ENCODE results near the gene NCL. TPM values are rescaled to one million over a fixed set of nuclear protein-coding genes. Genes with fewer than 3 reads are reported as not detected.

NCL gene
- total and polyA plus RNA-seq, 7 donors = 82.1 to 273 (median 123) TPM

- H3K27ac ChIP-seq = no peak overlapping the region
- no peaks in the 10 kb centered on the region for H3K9me3 ChIP-seq
- no peak overlapping the region for H3K4me3 ChIP-seq
- peaks cover 0 to 2% (median under 1%) of the 10 kb centered on the region in 4 donors for H3K4me1 ChIP-seq
- H3K27me3 ChIP-seq = no peaks in the 10 kb centered on the region
- no peaks in the 10 kb centered on the region for H3K36me3 ChIP-seq
- DNase-seq = no peak
- intact Hi-C loops (cut with DNase I) = no loop called here
- 85 to 95% methylated on average over 5 of the region's 5 CpGs for WGBS, 2 donors
- TF ChIP-seq EP300 (IDR thresholded peaks at IDR 0.05) (no peak), CTCF (IDR thresholded peaks at IDR 0.05) (no peak), POLR2AphosphoS5 (IDR thresholded peaks at IDR 0.05) (no peak), POLR2A (IDR thresholded peaks at IDR 0.05) (no peak)
These were observed 24.0 kb upstream of the NCL start for GRCh38 chr2:231488331-231488730.

DNA sequence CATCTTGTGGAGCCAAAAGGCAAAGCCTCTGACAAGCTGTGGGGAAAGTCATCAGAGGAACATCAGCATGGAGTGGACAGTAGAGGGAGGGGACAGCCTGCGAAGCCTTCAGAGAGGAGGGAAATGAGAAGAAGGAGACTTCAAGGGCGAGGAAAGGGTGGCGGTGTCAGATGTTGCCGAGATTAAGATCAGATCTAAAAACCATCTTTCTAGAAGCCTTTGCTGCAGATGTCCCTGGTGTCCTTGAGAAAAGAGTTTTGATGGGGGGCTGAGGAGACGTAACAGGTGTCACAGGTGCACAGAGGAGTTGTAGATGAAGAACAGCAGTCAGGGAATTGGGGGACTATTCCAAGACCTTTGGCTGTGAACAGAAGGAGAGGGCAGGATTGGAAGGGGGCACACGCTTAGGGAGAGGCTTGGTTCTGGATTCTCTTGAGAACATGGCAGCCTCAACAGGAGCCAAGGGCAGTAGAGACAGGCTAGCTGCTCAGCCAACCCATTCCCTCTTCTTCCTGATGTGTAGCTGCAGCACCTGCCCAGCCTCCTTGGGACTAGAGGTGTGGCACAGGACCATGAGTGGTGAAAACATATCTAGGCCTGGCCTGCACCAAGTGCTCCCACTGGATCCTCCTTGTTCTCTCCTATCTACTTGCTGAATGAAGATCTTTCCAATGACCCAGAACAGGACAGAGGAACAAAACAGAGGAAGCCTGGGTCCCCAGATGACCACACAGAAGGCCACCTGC lies 22.7 kb upstream of the NCL start:
- 90 to 95% methylated on average over 6 of the region's 6 CpGs for WGBS, 2 donors
- intact Hi-C loops (cut with DNase I) = no loop called here
- DNase-seq = peak; percentile 28
- H3K4me3 ChIP-seq = no peak overlapping the region
- TF ChIP-seq EP300 (IDR thresholded peaks at IDR 0.05) = no peak
- no peak for TF ChIP-seq POLR2A (IDR thresholded peaks at IDR 0.05)
- no peak for TF ChIP-seq POLR2AphosphoS5 (IDR thresholded peaks at IDR 0.05)
- TF ChIP-seq CTCF (IDR thresholded peaks at IDR 0.05) = no peak
- no peak overlapping the region for H3K27ac ChIP-seq
- peaks cover 0 to 10% (median 7%) of the 10 kb centered on the region in 4 donors for H3K4me1 ChIP-seq
- no peaks in the 10 kb centered on the region for H3K9me3 ChIP-seq
- no peaks in the 10 kb centered on the region for H3K27me3 ChIP-seq
- no peaks in the 10 kb centered on the region for H3K36me3 ChIP-seq

DNA sequence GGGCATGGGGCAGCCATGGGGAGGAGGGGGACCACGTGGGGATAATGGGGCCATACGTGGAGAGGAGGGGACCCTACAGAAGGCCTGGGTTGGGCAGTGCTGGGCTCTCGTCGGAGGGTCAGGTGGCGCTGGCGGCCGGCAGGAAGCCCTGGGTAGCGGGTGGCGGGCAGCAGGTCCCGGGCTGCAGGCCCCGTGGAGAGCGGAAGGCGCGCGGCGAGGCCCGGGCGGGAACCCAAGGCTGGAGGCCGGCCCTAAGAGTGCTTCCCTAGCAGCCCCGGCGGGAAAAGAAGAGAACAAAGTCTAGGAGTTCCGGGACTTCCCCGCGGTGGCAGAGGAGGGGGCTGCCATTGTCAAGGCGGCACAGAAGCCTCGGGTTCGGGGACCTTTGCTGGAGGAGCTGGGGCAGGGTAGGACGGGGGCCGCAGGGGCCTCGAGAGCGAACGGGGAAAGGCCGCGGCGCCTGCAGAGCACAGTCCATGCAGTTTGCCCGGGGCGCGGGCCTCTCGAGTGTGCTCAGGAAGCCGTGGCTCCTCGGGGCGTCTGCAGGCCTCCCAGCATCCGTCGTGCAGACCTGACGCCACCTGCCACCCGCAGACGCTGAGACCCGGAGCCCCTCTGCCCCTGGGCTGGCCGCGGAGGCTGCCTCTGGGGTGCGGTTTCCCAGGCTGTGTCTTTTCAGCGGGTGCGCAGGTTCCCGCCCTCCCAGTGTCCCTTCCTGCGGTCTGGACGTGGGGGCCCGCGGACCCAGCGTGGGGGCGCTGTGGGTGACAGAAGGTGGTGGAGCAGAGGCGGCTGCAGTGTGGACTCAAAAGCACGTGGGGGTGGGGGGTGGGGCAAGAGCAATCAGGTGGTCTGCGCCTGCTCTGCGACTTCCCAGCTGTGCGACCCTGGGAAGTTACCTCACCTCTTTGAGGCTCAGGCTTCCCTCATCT lies 19.4 kb upstream of the NCL start:
- TF ChIP-seq CTCF (IDR thresholded peaks at IDR 0.05) = no peak
- no peak for TF ChIP-seq POLR2A (IDR thresholded peaks at IDR 0.05)
- TF ChIP-seq POLR2AphosphoS5 (IDR thresholded peaks at IDR 0.05) = no peak
- TF ChIP-seq EP300 (IDR thresholded peaks at IDR 0.05) = no peak
- Histone ChIP-seq H3K27me3 (no peaks in the 10 kb centered on the region), H3K9me3 (no peaks in the 10 kb centered on the region), H3K27ac (peak overlapping the region; percentile 70 to 79 (median 74)), H3K36me3 (no peaks in the 10 kb centered on the region), H3K4me1 (peaks cover 0 to 10% (median 8%) of the 10 kb centered on the region in 4 donors), H3K4me3 (peak overlapping the region; percentile 18 to 49 (median 48))
- 62 to 79% methylated on average over 65 of the region's 65 CpGs for WGBS, 2 donors
- intact Hi-C loops (cut with DNase I) = no loop called here
- peak; percentile 62 for DNase-seq

GRCh38 chr2:231482806-231483391 lies 18.6 kb upstream of the NCL start:
- TF ChIP-seq EP300 (IDR thresholded peaks at IDR 0.05) (no peak), POLR2A (IDR thresholded peaks at IDR 0.05) (peak in 1 of 2 donors; percentile 13), POLR2AphosphoS5 (IDR thresholded peaks at IDR 0.05) (peak in 2 of 4 donors; percentile 57 to 58), CTCF (IDR thresholded peaks at IDR 0.05) (peak; percentile 72 to 94 (median 84))
- peak; percentile 85 for DNase-seq
- Histone ChIP-seq H3K36me3 (no peaks in the 10 kb centered on the region), H3K4me1 (peaks cover 0 to 17% (median 12%) of the 10 kb centered on the region in 4 donors), H3K9me3 (no peaks in the 10 kb centered on the region), H3K27ac (peak overlapping the region; percentile 70 to 79 (median 74)), H3K27me3 (no peaks in the 10 kb centered on the region), H3K4me3 (peak overlapping the region; percentile 18 to 49 (median 48))
- intact Hi-C loops (cut with DNase I) = loop anchor here (1.0 kb wide), 1 partner anchor 75 kb away; no protein-coding TSS in a partner anchor
- 20% methylated on average over 36 of the region's 36 CpGs for WGBS, 2 donors
